ENCODE data around the gene STOM.

Gene STOM

DNA sequence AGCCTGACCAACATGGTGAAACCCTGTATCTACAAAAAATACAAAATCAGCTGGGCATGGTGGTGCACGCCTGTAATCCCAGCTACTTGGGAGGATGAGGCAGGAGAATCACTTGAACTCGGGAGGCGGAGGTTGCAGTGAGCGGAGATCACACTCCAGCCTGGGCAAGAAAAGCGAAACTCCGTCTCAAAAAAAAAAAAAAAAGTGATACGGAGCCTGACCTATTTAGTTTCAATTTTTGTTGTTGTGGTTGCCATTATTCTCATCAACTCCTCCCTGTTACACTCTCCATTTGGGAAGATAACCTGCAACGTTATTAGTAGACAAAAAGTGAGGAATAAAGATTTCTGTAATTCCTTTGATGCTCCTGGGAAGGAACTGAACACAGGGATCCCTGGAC, 1.3 kb downstream of the STOM start:
- no peak for DNase-seq

DNA sequence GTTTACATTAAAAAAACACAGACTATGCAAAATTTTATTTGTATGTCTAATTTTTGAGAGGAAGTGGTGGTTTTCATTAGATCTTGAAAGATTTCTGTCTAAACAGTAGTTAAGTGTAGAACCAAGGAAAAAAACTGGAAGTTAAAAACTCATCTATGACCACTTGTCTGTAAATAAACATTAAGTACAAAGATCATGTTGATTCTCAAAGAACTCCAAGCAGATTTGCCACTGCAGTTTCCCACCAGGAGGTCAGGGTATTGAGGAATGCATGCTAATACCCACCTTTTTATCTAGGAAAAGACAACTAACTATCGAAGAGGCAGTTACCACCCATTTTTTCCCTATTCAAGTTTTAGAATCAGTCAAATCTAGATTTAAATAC, 1.9 kb downstream of the STOM start:
- DNase-seq, result no peak

GRCh38 chr9:121367306-121368137, 2.5 kb downstream of the STOM start:
- DNase-seq, result no peak

DNA sequence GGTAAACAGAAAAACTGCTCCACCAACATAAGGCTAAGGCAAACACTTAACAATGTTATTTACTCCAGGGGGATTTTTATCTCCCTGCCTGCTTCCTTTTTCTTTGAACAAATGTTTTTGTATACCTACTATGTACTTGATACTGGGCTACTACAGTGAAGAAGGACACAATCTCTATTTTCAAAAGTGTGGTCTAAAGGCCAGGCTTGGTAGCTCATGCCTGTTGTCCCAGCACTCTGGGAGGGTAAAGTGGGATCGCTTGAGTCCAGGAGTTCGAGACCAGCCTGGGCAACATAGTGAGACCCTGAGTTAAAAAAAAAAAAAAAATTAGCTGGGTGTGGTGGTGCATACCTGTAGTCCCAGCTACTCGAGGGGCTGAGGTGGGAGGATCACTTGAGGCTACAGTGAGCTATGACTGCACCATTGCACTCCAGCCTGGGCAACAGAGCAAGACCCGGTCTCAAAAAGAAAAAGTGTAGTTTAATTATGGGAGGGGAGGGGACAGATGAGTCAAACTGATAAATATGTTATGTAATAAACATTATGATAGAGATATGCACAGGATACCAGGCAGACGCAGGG, 3.3 kb downstream of the STOM start:
- DNase-seq, result no peak

GRCh38 chr9:121365564-121365963, 4.5 kb downstream of the STOM start:
- DNase-seq, result no peak

- no peak for DNase-seq
These were observed 5.2 kb downstream of the STOM start for GRCh38 chr9:121364886-121365285.

GRCh38 chr9:121364077-121364476, 6.0 kb downstream of the STOM start:
- no peak for DNase-seq

GRCh38 chr9:121363622-121363961, 6.5 kb downstream of the STOM start:
- DNase-seq, result no peak

DNA sequence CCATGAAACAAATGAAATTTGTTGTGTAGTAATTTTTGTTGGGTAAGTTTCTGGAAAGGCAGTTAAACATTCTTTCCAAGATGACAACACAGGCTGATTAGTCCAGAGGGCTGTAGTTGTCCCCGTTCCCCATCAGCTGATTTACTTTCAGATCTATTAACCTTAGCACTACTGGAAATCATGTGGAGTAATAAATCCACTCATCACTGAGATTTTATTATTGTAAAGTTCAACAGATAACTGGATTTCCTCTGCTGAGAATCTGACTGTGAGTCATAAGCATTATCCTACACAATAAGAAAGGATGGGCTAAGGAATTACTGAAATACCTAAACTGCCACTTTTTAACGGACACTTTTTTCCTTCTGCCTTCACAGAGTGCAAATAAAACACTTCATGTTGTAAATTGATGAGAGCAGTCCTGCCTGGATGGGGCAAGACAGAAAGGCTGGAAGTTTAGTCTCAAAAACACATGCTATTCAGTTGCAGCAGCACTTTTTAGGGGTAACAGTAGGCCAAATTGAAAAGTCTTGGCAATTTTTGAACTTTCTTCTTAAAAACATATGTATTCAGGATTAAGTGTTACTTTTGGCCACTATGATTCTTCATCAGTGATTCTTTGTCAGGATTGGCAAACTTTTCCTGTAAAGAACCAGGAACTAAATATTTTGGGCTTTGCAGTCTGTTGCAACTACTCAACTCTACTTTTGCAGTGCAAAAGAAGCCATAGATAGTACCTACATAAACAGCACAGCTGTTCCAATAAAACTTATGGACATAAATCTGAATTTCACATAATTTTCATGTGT, 7.0 kb downstream of the STOM start:
- DNase-seq, result no peak

DNA sequence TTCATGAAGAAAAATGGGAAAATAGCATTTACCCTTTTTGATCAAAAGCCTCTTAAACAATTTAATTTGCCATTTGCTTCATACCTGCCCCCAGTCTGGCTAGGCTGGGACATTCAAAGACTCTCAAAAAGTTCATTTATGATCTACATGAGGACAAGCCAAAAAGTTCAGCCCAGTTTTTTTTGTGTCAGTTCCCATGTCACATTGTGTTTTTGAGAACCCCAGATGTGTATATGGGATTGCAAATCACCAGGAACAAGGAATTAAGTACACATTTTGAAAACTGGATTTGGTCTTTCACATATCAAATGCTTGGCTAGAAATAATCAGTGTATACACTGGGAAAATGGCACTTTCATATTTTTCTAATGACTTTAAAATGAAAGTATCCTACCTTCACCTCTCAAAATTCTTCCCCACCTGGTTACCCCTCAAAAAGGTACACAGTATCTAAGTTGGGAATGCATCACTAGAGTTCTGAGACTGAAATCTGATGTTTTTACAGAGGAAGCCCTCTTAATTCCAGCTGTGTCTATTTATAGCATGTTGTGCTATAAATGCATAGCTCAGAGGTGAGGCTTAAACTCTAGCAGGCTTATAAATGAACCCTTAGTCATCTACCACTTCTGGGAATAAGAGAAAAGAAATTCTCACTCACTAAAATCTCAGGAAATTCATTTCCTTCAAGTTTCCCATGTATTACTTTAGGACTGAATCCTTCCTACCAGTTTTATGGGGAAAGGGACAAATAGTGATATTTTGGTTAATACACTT, 9.3 kb downstream of the STOM start:
- no peak for DNase-seq

- no peak for DNase-seq
These were observed 10.4 kb downstream of the STOM start for GRCh38 chr9:121359351-121360294.

DNA sequence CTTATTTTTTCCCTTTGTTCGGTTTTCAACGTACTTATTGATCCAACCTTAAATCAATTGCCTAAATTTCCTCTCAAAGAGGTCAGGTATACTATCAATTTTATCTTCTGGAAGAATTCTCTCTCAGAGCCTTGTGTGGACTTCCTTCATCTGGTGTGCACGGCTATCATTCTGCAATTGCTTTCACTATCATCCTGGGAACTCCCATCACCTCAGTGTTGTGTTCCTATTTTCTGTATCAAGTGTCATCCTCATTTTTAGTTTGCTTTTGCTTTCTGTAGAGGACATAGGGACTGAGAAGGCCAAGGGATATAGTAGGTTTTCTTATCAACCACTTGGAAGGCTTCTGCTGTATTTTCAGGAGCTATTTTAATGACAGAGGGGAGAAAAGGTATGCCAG, 11.3 kb downstream of the STOM start:
- no peak for DNase-seq

DNA sequence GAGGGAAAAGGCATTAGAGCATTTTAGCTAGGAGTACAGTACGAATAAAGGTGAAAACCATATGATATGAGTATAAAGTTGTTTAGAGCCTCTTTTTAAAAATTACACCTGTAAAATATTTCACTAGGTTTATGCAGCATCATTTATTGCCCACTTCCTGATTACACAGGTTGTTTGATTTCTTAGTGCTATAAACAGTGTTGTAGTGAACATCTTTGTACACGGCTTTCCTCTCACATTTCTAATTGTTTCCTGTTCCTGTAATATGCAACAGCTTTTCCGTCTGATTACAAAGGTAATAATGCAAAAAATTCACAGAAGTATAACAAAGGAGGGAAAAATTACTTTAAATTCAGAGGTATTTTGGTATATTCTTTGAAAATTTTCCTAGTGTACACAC, 13.0 kb downstream of the STOM start:
- DNase-seq, result no peak

DNA sequence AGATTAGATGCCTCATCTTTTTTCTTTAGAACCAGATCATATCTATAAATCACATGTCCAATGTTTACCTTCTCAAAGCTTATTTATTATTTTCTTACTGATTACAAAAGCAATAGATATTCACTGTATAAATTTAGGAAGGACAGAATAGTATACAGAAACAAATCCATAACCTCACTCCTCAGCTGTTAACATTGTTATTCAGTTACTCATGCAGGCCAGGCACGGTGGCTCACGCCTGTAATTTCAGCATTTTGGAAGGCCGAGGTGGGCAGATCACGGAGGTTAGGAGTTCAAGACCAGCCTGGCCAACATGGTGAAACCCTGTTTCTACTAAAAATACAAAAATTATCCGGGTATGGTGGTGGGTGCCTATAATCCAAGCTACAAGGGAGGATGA, 15.3 kb downstream of the STOM start:
- no peak for DNase-seq

GRCh38 chr9:121354141-121354540, 15.9 kb downstream of the STOM start:
- no peak for DNase-seq

DNA sequence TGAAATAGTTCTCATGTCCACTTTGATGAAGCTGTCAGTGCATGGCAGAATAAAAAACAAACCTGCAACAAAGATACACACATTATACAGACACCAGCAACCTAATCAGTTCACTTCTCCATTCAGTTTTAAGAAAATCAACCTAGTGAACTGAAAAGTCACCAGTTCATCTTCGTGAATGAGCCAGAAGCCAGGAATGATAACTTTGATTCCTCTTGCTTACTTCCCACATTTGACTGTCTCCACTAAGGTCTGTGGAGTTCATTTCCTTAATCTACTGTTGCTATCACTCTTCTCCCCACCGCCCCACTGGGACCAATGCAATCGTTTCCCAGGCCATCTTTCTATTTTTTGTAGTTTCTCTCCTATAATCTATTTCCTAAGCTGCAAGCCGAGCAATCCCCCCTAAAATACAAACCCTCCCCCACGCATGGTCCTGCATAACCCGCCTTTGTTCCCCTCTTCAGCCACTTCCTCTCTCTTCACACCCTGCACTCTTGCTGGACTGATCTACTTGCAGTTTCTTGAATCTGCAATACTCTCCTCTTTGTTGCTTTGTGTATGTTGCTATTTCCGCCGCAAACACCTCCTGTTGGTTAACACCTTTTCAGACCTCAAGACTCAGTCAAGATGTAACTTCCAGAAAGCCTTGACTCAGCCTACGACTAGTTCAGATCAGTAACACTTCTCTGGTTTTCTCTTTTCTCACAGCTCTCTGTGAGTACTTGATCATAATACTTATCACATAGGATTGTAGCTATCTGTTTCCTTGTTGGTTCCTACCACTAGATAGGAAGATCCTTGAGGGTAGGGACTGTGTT, 16.6 kb downstream of the STOM start:
- no peak for DNase-seq

GRCh38 chr9:121350993-121351561, 19.0 kb downstream of the STOM start:
- no peak for DNase-seq

DNA sequence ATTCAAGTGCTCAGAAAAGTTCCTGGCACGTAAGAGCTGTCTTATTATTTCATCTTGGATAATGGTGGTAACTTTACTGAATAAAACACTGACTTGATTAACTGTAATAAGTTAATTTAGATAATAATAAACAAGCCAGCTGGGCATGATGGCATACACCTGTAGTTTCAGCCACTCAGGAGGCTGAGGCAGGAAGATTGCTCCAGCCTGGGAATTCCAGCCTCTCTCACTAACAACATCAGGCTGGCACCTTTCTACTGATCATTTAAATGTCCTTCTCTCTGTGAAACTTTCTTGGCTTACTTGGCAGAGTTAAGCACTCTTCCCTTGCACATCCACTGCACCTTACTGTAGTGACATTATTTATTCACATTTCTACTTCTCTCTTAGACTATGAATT, 20.0 kb downstream of the STOM start:
- no peak for DNase-seq

GRCh38 chr9:121349009-121349408, 21.0 kb downstream of the STOM start:
- no peak for DNase-seq

GRCh38 chr9:121348221-121348620, 21.8 kb downstream of the STOM start:
- no peak for DNase-seq

- DNase-seq, result no peak
These were observed 25.0 kb downstream of the STOM start for GRCh38 chr9:121345070-121345469.

Data from NCI-H748 treated with DMSO at 0.1 percent for 48 hours (cell line).